H9 (cell line): ENCODE results near the gene GFI1. TPM values are rescaled to one million over a fixed set of nuclear protein-coding genes. Genes with fewer than 3 reads are reported as not detected.

Source experiments
- DNase-seq: peaks from one replicate; pipeline ENCODE4 v3.0.0-alpha.2; 2017
- H2AFZ ChIP-seq: one replicate; pipeline ENCODE4 v1.6.1; 2013; ENCODE audit warnings: mild to moderate bottlenecking, low read length, control low read depth, moderate library complexity
- H2AK5ac ChIP-seq: 2 replicates; pipeline ENCODE4 v1.6.1; 2013; ENCODE audit warnings: low read length, control low read depth, mixed read lengths; ENCODE audit not compliant: insufficient read length
- H2BK120ac ChIP-seq: one replicate; pipeline ENCODE4 v1.6.1; 2013; ENCODE audit warnings: low read depth, mild to moderate bottlenecking, low read length, control low read depth, inconsistent platforms; ENCODE audit not compliant: poor library complexity, severe bottlenecking
- H2BK12ac ChIP-seq: 2 replicates; pipeline ENCODE4 v1.6.1; 2013; ENCODE audit warnings: low read length, control low read depth, mixed read lengths, low read depth; ENCODE audit not compliant: insufficient read length
- H2BK15ac ChIP-seq: 2 replicates; pipeline ENCODE4 v1.6.1; 2013; ENCODE audit warnings: low read depth, low read length, control low read depth
- H2BK20ac ChIP-seq: one replicate; pipeline ENCODE4 v1.6.1; 2013; ENCODE audit warnings: low read depth, mild to moderate bottlenecking, low read length, control low read depth, inconsistent platforms; ENCODE audit not compliant: poor library complexity, severe bottlenecking
- H2BK5ac ChIP-seq: 2 replicates; pipeline ENCODE4 v1.6.1; 2013; ENCODE audit warnings: low read length, control low read depth, mixed read lengths; ENCODE audit not compliant: insufficient read length
- H3K14ac ChIP-seq: 2 replicates; pipeline ENCODE4 v1.6.1; 2013; ENCODE audit warnings: low read length, control low read depth; ENCODE audit not compliant: insufficient read depth
- H3K18ac ChIP-seq: 2 replicates; pipeline ENCODE4 v1.6.1; 2013; ENCODE audit warnings: low read depth, mild to moderate bottlenecking, mixed read lengths, low read length, control low read depth; ENCODE audit not compliant: insufficient read length
- H3K23ac ChIP-seq: 2 replicates; pipeline ENCODE4 v1.6.1; 2013; ENCODE audit warnings: low read length, control low read depth, mixed read lengths, low read depth; ENCODE audit not compliant: insufficient read length
- H3K23me2 ChIP-seq: 2 replicates; pipeline ENCODE4 v1.6.1; 2013; ENCODE audit warnings: low read depth, mild to moderate bottlenecking, mixed read lengths, low read length, control low read depth; ENCODE audit not compliant: insufficient read length, poor library complexity, severe bottlenecking
- H3K27ac ChIP-seq: 2 replicates; pipeline ENCODE4 v1.5.1; 2013; ENCODE audit warnings: low read length, control low read depth, mixed read lengths, low read depth; ENCODE audit not compliant: insufficient read length
- H3K27me3 ChIP-seq: 2 replicates; pipeline ENCODE4 v1.6.1; 2013; ENCODE audit warnings: low read length, control low read depth, inconsistent platforms; ENCODE audit not compliant: insufficient read depth
- H3K4ac ChIP-seq: 2 replicates; pipeline ENCODE4 v1.6.1; 2013; ENCODE audit warnings: low read depth, mild to moderate bottlenecking, control low read depth, inconsistent platforms, low read length, moderate library complexity
- H3K4me1 ChIP-seq: 2 replicates; pipeline ENCODE4 v1.6.1; 2013; ENCODE audit warnings: low read length, control low read depth, inconsistent platforms; ENCODE audit not compliant: insufficient read depth
- H3K4me2 ChIP-seq: 2 replicates; pipeline ENCODE4 v1.6.1; 2013; ENCODE audit warnings: low read length, control low read depth, mixed read lengths; ENCODE audit not compliant: insufficient read length, insufficient read depth
- H3K56ac ChIP-seq: 2 replicates; pipeline ENCODE4 v1.6.1; 2013; ENCODE audit warnings: low read depth, mild to moderate bottlenecking, mixed read lengths, low read length, control low read depth; ENCODE audit not compliant: insufficient read length
- H3K79me1 ChIP-seq: 2 replicates; pipeline ENCODE4 v1.6.1; 2013; ENCODE audit warnings: low read depth, mild to moderate bottlenecking, moderate library complexity, low read length, control low read depth, inconsistent platforms; ENCODE audit not compliant: insufficient read depth, poor library complexity, severe bottlenecking
- H3K79me2 ChIP-seq: 2 replicates; pipeline ENCODE4 v1.6.1; 2013; ENCODE audit warnings: low read length, control low read depth, inconsistent platforms; ENCODE audit not compliant: insufficient read depth
- H3K9ac ChIP-seq: 2 replicates; pipeline ENCODE4 v1.6.1; 2013; ENCODE audit warnings: low read length, control low read depth, mixed read lengths; ENCODE audit not compliant: insufficient read length; ENCODE audit errors: extremely low read depth
- H3K9me3 ChIP-seq: one replicate; pipeline ENCODE4 v1.6.1; 2013; ENCODE audit warnings: low read depth, low read length, inconsistent platforms; ENCODE audit not compliant: control insufficient read depth
- H3T11ph ChIP-seq: one replicate; pipeline ENCODE4 v1.6.1; 2013; ENCODE audit warnings: mild to moderate bottlenecking, low read length, control low read depth, inconsistent platforms
- H4K20me1 ChIP-seq: one replicate; pipeline ENCODE4 v1.6.1; 2013; ENCODE audit not compliant: control insufficient read depth, insufficient read length, insufficient read depth
- H4K5ac ChIP-seq: 2 replicates; pipeline ENCODE4 v1.6.1; 2013; ENCODE audit warnings: low read depth, mild to moderate bottlenecking, mixed read lengths, low read length, control low read depth; ENCODE audit not compliant: insufficient read length
- H4K8ac ChIP-seq: replicated peaks from 2 replicates; pipeline ENCODE4 v1.6.1; 2013; ENCODE audit warnings: low read length, control low read depth, mixed read lengths, low read depth; ENCODE audit not compliant: insufficient read length
- H4K91ac ChIP-seq: 2 replicates; pipeline ENCODE4 v1.6.1; 2013; ENCODE audit warnings: low read depth, mild to moderate bottlenecking, moderate library complexity, mixed read lengths, low read length, control low read depth; ENCODE audit not compliant: insufficient read length
- H3K27ac Mint-ChIP-seq, 3 experiments: 2 replicates in 2 of 3; 3 replicates in 1 of 3; pipeline ENCODE4 v1.8.0; 2020 to 2021; ENCODE audit warnings: mixed read lengths in 3 of 3, mild to moderate bottlenecking in 1 of 3, moderate library complexity in 1 of 3
- H3K27me3 Mint-ChIP-seq: 2 replicates; pipeline ENCODE4 v1.8.0; 2021; ENCODE audit warnings: low read depth, mild to moderate bottlenecking, moderate library complexity, mixed read lengths
- H3K36me3 Mint-ChIP-seq, 3 experiments: 2 replicates in 2 of 3; 3 replicates in 1 of 3; pipeline ENCODE4 v1.8.0; 2020 to 2021; ENCODE audit warnings: low read depth in 3 of 3, mixed read lengths in 3 of 3; ENCODE audit not compliant: insufficient read depth in 1 of 3
- H3K4me1 Mint-ChIP-seq, 2 experiments: 2 replicates each; pipeline ENCODE4 v1.8.0; 2020; ENCODE audit warnings: mixed read lengths in 2 of 2
- H3K4me3 Mint-ChIP-seq, 2 experiments: 2 replicates in 1 of 2; 3 replicates in 1 of 2; pipeline ENCODE4 v1.8.0; 2020 to 2021; ENCODE audit warnings: mild to moderate bottlenecking in 2 of 2, mixed read lengths in 2 of 2, moderate library complexity in 1 of 2
- H3K9me3 Mint-ChIP-seq, 2 experiments: 2 replicates in 1 of 2; 3 replicates in 1 of 2; pipeline ENCODE4 v1.8.0; 2020; ENCODE audit warnings: mild to moderate bottlenecking in 2 of 2, mixed read lengths in 2 of 2, moderate library complexity in 1 of 2
- WGBS: extraction: QIAGEN DNeasy Blood & Tissue Kit; methylation state at CpG from one replicate; pipeline ENCODE4 v1.1.7; 2013; ENCODE audit warnings: missing lambda C conversion rate, low lambda C conversion rate, mixed read lengths; ENCODE audit not compliant: insufficient read length; ENCODE audit errors: extremely low coverage; 5-methylcytosine and 5-hydroxymethylcytosine counted together
- total RNA-seq: library from RNA; stranded (reverse); gene quantifications from 2 replicates; pipeline ENCODE4 v1.2.1, GENCODE V29; 2021
- TF ChIP-seq, protein P1 (sequence below): fragments of 200-600 bp; sonication (generic); conservative IDR thresholded peaks from 3 replicates; pipeline ENCODE4 v1.8.0; 2021; ENCODE audit warnings: antibody characterized with exemption, mild to moderate bottlenecking

Gene GFI1
- total RNA-seq, 1 experiment from 2014 or later: 0.11 TPM

DNA sequence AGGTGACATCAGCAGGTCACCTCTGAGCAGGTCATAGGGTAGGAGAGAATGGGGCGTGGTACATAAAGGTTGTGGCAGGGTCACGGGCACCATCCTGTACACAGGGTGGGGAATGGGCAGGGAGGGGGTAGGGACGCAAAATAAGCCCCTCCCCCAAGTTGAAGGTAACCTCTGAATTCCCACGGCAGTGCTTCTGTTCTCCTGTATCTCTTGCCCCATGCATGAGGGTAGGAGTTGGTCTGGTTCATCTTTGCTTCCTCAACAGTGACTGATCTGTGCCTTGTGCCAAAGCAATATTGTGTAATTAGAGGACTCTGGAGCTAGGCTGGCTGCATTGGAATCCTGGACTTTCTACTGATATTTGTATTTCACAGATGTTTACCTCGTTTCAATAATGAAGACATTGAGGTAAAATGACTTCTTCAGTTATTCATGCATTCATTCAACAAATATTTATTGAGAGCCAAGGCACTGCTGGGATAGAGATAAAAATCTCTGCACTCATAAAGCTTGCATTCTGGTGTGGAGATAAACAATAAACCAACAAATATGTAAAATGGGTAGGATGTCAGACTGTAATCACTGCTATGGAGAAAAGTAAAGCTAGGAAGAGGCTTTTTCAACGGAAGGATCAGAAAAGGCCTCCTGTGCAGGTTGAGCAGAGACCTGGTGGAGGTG is 18.4 kb upstream of the GFI1 start:
- no peak overlapping the region for H3K18ac ChIP-seq
- H2BK12ac ChIP-seq: no peak overlapping the region
- no peaks in the 10 kb centered on the region for H3K23me2 ChIP-seq
- H4K8ac ChIP-seq: no peak overlapping the region
- H3K4ac ChIP-seq: no peak overlapping the region
- H3K4me1 ChIP-seq: no peaks in the 10 kb centered on the region; the same call in 1 of the 2 replicates
- H2BK5ac ChIP-seq: no peak overlapping the region
- H3K27me3 ChIP-seq: no peaks in the 10 kb centered on the region
- no peak overlapping the region for H2AK5ac ChIP-seq
- H3K9me3 ChIP-seq: no peaks in the 10 kb centered on the region
- H3K27ac ChIP-seq: no peak overlapping the region
- no peak overlapping the region for H3K9ac ChIP-seq
- H2BK20ac ChIP-seq: no peak overlapping the region
- no peak overlapping the region for H2AFZ ChIP-seq
- H3K4me1 Mint-ChIP-seq: no peaks in the 10 kb centered on the region
- H3K4me2 ChIP-seq: no peak overlapping the region
- H3K79me2 ChIP-seq: no peaks in the 10 kb centered on the region
- H3K27ac Mint-ChIP-seq: no peak overlapping the region; a peak in 1 of 7 replicates
- no peak overlapping the region for H4K91ac ChIP-seq
- no peak overlapping the region for H3K56ac ChIP-seq
- no peak for DNase-seq
- H3K27me3 Mint-ChIP-seq: no peaks in the 10 kb centered on the region
- TF ChIP-seq, protein P1, sequence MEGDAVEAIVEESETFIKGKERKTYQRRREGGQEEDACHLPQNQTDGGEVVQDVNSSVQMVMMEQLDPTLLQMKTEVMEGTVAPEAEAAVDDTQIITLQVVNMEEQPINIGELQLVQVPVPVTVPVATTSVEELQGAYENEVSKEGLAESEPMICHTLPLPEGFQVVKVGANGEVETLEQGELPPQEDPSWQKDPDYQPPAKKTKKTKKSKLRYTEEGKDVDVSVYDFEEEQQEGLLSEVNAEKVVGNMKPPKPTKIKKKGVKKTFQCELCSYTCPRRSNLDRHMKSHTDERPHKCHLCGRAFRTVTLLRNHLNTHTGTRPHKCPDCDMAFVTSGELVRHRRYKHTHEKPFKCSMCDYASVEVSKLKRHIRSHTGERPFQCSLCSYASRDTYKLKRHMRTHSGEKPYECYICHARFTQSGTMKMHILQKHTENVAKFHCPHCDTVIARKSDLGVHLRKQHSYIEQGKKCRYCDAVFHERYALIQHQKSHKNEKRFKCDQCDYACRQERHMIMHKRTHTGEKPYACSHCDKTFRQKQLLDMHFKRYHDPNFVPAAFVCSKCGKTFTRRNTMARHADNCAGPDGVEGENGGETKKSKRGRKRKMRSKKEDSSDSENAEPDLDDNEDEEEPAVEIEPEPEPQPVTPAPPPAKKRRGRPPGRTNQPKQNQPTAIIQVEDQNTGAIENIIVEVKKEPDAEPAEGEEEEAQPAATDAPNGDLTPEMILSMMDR: no peak
- WGBS: no CpG with 5 or more reads among the region's 6 CpGs
- H3K23ac ChIP-seq: no peak overlapping the region
- no peak overlapping the region for H2BK15ac ChIP-seq
- no peaks in the 10 kb centered on the region for H4K20me1 ChIP-seq
- no peak overlapping the region for H2BK120ac ChIP-seq
- no peaks in the 10 kb centered on the region for H3K79me1 ChIP-seq
- H3K14ac ChIP-seq: no peak overlapping the region
- H3T11ph ChIP-seq: no peak overlapping the region
- no peak overlapping the region for H4K5ac ChIP-seq
- H3K36me3 Mint-ChIP-seq: 0 out of 7 replicates have a peak, but pooled peaks cover 0 to 1% (median 0%) of the 10 kb centered on the region in 3 experiments
- H3K4me3 Mint-ChIP-seq: no peak overlapping the region
- H3K9me3 Mint-ChIP-seq: no peaks in the 10 kb centered on the region; a peak in 1 of 5 replicates
